Peyer's patch (tissue), 4 donors: ENCODE results near the gene ZNF710.

ENCODE experiments used
- CTCF ChIP-seq, 6 experiments: fragments of 450-650 bp in 4 of 6; fragments of 200-600 bp in 2 of 6; sonication (generic) in 1 of 6; IDR thresholded peaks; one replicate each; pipeline ENCODE4 v1.5.1; 2017 to 2019; ENCODE audit warnings: antibody characterized with exemption in 6 of 6, mild to moderate bottlenecking in 3 of 6, moderate library complexity in 1 of 6
- POLR2A ChIP-seq, 2 donors: fragments of 450-650 bp; IDR thresholded peaks; one replicate each; pipeline ENCODE4 v1.5.1; 2017; ENCODE audit warnings: antibody characterized with exemption in 2 of 2, mild to moderate bottlenecking in 2 of 2, moderate library complexity in 2 of 2

- TF ChIP-seq CTCF (IDR thresholded peaks at IDR 0.05) (no peak), POLR2A (IDR thresholded peaks at IDR 0.05) (no peak)
Measured at GRCh38 chr15:90016721-90017120, 15.6 kb downstream of the ZNF710 start.
